Brain microvascular endothelial cell (primary cell): ENCODE measurements around the gene CCT6B.

Experiments
- DNase-seq: peaks from one replicate; pipeline ENCODE4 v3.0.0-alpha.2; 2020
- H3K27ac ChIP-seq: fragments of 250-450 bp; sonication (Bioruptor Pico); 2 replicates; pipeline ENCODE4 v1.5.1; 2020; ENCODE audit warnings: mild to moderate bottlenecking, moderate library complexity
- H3K27me3 ChIP-seq: fragments of 250-450 bp; sonication (Bioruptor Pico); replicated peaks from 2 replicates; pipeline ENCODE4 v1.5.1; 2020; ENCODE audit warnings: mild to moderate bottlenecking
- H3K36me3 ChIP-seq: fragments of 250-450 bp; sonication (Bioruptor Pico); replicated peaks from 2 replicates; pipeline ENCODE4 v1.5.1; 2020; ENCODE audit warnings: mild to moderate bottlenecking
- H3K4me3 ChIP-seq: 2 replicates; pipeline ENCODE4 v1.5.1; 2011; ENCODE audit warnings: low read depth, mild to moderate bottlenecking, control low read depth, low read length, moderate library complexity
- in situ Hi-C: cut with HindIII; loops from 2 replicates; pipeline ENCODE4 v1.10.0; 2017; ENCODE audit warnings: low sequenced_read_pairs, low pct_ligation_motif_present
- TF ChIP-seq, protein P1 (sequence below): IDR thresholded peaks from 2 replicates; pipeline ENCODE4 v1.5.1; 2011; ENCODE audit warnings: low read depth, mild to moderate bottlenecking, moderate library complexity, low read length, control low read depth, inconsistent platforms; ENCODE audit errors: missing control alignments

The CCT6B gene

DNA sequence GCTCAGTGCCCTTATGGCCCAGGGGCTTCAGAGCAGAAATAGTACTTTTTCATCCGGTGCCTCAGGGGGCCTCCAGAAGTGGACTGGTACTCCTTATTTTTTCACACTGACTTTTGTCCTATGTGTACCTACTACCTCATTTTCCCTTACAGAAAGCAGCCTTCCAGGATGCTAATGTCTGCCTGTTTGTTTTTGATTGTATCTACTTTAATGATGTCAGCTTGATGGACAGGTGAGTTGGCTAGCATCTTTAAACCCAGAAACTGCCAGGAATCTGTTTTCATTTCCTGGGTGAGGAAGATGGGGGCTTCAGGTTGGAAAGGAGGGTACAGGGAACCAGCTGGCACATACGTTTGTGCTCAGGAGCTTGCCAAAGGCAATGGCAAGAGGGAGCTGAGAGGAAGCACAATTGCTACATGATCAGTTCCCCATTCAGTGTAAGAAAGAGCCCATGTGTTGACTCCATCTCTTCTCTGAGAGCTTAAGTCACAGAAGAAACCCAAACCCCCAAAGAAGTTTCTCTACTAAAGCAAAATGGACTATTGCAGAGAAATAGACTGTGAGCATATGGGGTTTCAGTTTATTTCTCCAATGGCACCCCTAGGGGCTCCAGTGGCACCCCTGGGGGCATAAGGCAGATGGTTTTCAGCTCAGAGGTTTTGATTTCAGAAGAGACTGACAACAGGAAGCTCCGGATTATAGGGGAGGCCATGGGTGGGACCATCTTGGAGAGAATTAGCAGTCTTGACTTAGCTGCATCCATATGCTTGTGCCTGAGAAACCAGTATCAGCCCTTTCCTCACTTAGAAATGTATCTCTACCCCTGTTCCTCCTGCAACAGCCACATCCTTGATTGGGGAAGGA lies 35.4 kb upstream of the CCT6B start:
- in situ Hi-C loops, result no loop called here
- H3K4me3 ChIP-seq, result no peak overlapping the region
- DNase-seq, result no peak
- TF ChIP-seq, protein P1, sequence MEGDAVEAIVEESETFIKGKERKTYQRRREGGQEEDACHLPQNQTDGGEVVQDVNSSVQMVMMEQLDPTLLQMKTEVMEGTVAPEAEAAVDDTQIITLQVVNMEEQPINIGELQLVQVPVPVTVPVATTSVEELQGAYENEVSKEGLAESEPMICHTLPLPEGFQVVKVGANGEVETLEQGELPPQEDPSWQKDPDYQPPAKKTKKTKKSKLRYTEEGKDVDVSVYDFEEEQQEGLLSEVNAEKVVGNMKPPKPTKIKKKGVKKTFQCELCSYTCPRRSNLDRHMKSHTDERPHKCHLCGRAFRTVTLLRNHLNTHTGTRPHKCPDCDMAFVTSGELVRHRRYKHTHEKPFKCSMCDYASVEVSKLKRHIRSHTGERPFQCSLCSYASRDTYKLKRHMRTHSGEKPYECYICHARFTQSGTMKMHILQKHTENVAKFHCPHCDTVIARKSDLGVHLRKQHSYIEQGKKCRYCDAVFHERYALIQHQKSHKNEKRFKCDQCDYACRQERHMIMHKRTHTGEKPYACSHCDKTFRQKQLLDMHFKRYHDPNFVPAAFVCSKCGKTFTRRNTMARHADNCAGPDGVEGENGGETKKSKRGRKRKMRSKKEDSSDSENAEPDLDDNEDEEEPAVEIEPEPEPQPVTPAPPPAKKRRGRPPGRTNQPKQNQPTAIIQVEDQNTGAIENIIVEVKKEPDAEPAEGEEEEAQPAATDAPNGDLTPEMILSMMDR, result no peak
- H3K36me3 ChIP-seq, result peaks cover 28% of the 10 kb centered on the region
- H3K27me3 ChIP-seq, result no peaks in the 10 kb centered on the region
- no peak overlapping the region for H3K27ac ChIP-seq

DNA sequence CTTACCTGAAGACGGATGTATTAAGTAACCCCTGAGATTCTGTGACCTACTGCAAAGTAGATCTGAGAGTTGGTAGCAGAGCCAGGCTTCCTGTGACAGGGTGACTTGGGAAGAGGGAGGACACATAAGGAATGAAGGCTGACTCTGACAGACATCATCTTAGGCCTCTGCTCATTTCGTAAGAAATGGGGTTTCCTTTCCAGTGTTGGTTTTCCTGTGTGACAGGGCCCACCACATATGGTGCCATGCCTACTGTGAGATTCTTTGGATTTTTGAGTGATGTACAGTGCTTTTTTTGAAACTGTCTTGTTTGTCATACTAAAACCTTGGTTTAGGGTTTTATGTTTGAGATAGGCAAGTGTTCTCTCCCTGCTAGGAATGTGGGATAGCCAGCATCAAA lies 31.8 kb upstream of the CCT6B start:
- Histone ChIP-seq H3K27me3 (no peaks in the 10 kb centered on the region), H3K27ac (no peak overlapping the region), H3K4me3 (no peak overlapping the region), H3K36me3 (peaks cover 35% of the 10 kb centered on the region)
- in situ Hi-C loops, result no loop called here
- no peak for DNase-seq
- TF ChIP-seq, protein P1, result no peak

DNA sequence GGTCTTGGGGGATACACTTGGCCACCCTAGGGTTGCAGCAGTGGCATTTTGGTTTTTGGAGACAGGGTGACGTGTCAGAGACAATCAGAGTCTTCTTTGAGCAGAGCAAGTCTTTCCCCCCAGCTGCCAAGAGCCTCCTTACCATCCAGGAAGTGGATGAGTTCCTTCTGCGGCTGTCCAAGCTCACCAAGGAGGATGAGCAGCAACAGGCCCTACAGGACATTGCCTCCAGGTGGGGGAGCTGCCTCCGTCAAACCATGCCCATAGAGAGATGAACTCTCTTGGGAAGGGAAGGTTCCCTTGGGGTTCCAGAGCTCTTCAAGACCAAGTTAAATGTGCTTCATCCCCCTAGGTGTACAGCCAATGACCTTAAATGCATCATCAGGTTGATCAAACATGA lies 30.3 kb upstream of the CCT6B start:
- TF ChIP-seq, protein P1, result no peak
- no peak overlapping the region for H3K27ac ChIP-seq
- no peak overlapping the region for H3K4me3 ChIP-seq
- no peak for DNase-seq
- H3K36me3 ChIP-seq, result peaks cover 37% of the 10 kb centered on the region
- H3K27me3 ChIP-seq, result no peaks in the 10 kb centered on the region
- in situ Hi-C loops, result no loop called here

DNA sequence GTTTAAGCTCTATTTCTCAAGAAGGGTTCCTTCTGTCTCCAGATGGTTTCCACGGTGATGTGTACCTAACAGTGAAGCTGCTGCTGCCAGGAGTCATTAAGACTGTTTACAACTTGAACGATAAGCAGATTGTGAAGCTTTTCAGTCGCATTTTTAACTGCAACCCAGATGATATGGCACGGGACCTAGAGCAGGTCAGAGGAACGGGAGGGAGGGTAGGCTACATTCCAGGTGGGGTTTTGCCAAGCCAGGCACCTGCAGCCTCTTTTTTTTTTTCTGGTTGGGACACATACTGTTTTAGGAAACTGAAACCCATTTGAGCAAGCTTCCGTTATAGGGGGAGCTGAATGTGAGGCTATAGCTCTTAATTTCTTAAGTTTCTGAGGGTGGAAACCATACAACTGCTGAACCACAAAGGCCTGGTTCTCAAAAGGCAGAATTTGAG lies 29.7 kb upstream of the CCT6B start:
- in situ Hi-C loops, result no loop called here
- DNase-seq, result no peak
- H3K27me3 ChIP-seq, result no peaks in the 10 kb centered on the region
- no peak overlapping the region for H3K27ac ChIP-seq
- TF ChIP-seq, protein P1, result no peak
- H3K36me3 ChIP-seq, result peaks cover 35% of the 10 kb centered on the region
- no peak overlapping the region for H3K4me3 ChIP-seq

DNA sequence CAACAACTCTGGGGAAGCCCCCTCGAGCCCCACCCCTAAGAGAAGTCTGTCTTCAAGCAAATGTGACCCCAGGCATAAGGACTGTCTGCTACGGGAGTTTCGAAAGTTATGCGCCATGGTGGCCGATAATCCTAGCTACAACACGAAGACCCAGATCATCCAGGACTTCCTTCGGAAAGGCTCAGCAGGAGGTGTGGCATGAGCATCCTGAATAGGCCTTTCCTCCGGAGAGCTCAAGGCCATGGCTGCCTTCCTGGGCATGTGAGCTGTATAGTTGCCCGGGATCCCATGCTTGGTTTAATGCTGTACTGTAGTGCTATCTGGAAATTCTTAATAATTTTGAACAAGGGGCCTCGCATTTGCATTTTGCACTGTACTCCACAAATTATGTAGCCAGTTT lies 28.2 kb upstream of the CCT6B start:
- in situ Hi-C loops, result no loop called here
- DNase-seq, result no peak
- TF ChIP-seq, protein P1, result no peak
- no peak overlapping the region for H3K27ac ChIP-seq
- H3K36me3 ChIP-seq, result peaks cover 34% of the 10 kb centered on the region
- no peaks in the 10 kb centered on the region for H3K27me3 ChIP-seq
- H3K4me3 ChIP-seq, result no peak overlapping the region
